Esophagus squamous epithelium (tissue), 5 donors: ENCODE measurements around the gene ARIH2. TPM values are rescaled to one million over a fixed set of nuclear protein-coding genes. Genes with fewer than 3 reads are reported as not detected.

Experiments used
- DNase-seq: peaks from one replicate; lab custom pipeline; 2025; lab: John Stamatoyannopoulos, UW
- H3K27ac ChIP-seq, 4 donors: fragments of 200-600 bp; sonication (generic); one replicate each; pipeline ENCODE4 v1.5.1; 2016 to 2019; ENCODE audit warnings: mild to moderate bottlenecking in 1 of 4
- H3K27me3 ChIP-seq, 4 donors: fragments of 200-600 bp; sonication (generic); 1 replicate in 3 of 4; 2 replicates in 1 of 4; pipeline versions ENCODE4 v1.5.1 to v1.6.0; 2017 to 2021; ENCODE audit warnings: antibody characterized with exemption in 1 of 4
- H3K36me3 ChIP-seq, 3 donors: fragments of 200-600 bp; sonication (generic); one replicate each; pipeline ENCODE4 v1.5.1; 2016 to 2019
- H3K4me1 ChIP-seq, 3 donors: fragments of 200-600 bp; sonication (generic); one replicate each; pipeline ENCODE4 v1.5.1; 2017 to 2019
- H3K4me3 ChIP-seq, 4 donors: fragments of 200-600 bp; sonication (generic); 1 replicate in 3 of 4; 2 replicates in 1 of 4; pipeline ENCODE4 v1.5.1; 2016 to 2019; ENCODE audit warnings: mild to moderate bottlenecking in 2 of 4, moderate library complexity in 1 of 4
- H3K9me3 ChIP-seq, 3 donors: fragments of 200-600 bp; sonication (generic); one replicate each; pipeline ENCODE4 v1.5.1; 2016 to 2019
- CTCF ChIP-seq, 6 experiments: fragments of 450-650 bp in 4 of 6; fragments of 200-600 bp in 2 of 6; sonication (generic) in 2 of 6; IDR thresholded peaks; one replicate each; pipeline ENCODE4 v1.5.1; 2016 to 2019; ENCODE audit warnings: antibody characterized with exemption in 6 of 6, mild to moderate bottlenecking in 4 of 6, moderate library complexity in 4 of 6
- POLR2A ChIP-seq, 4 donors: fragments of 450-650 bp; IDR thresholded peaks; one replicate each; pipeline ENCODE4 v1.6.1; 2017; ENCODE audit warnings: antibody characterized with exemption in 4 of 4, mild to moderate bottlenecking in 4 of 4, moderate library complexity in 3 of 4
- WGBS, 2 donors: methylation state at CpG; one replicate each; pipeline ENCODE4 v1.1.5; 2018; 5-methylcytosine and 5-hydroxymethylcytosine counted together
- intact Hi-C: fragments of 100-400 bp; cut with DNase I; formaldehyde crosslinking; loops from one replicate; pipeline ENCODE4 v1.15.0; 2022
- total RNA-seq, 4 donors: library from RNA; depleted of rRNA; stranded (reverse); fragments of >200 nt; gene quantifications; one replicate each; pipeline ENCODE4 v1.1.0, GENCODE V29; 2016
- donor health status: DM: yes; HTN: yes; CAD: no.

ARIH2 gene
- total RNA-seq, 4 donors from 2014 or later = 54.0 to 74.2 (median 71.3) TPM

GRCh38 chr3:48996640-48997039 lies 78.0 kb downstream of the ARIH2 start:
- WGBS, 2 donors = 75 to 95% methylated on average over 2 to 7 of the region's 8 CpGs
- Histone ChIP-seq H3K36me3 (peaks cover 0 to 32% (median 0%) of the 10 kb centered on the region in 3 donors), H3K4me3 (no peak overlapping the region), H3K4me1 (peaks cover 3 to 14% (median 6%) of the 10 kb centered on the region in 3 donors), H3K27me3 (no peaks in the 10 kb centered on the region), H3K27ac (no peak overlapping the region), H3K9me3 (no peaks in the 10 kb centered on the region)
- TF ChIP-seq POLR2A (IDR thresholded peaks at IDR 0.05) (no peak), CTCF (IDR thresholded peaks at IDR 0.05) (no peak)
- no peak for DNase-seq
- intact Hi-C loops = no loop called here

GRCh38 chr3:48997102-48997635 lies 78.5 kb downstream of the ARIH2 start:
- intact Hi-C loops = no loop called here
- Histone ChIP-seq H3K9me3 (no peaks in the 10 kb centered on the region), H3K4me3 (no peak overlapping the region), H3K27me3 (no peaks in the 10 kb centered on the region), H3K27ac (no peak overlapping the region), H3K4me1 (peaks cover 0 to 8% (median 1%) of the 10 kb centered on the region in 3 donors), H3K36me3 (peaks cover 0 to 32% (median 0%) of the 10 kb centered on the region in 3 donors)
- TF ChIP-seq CTCF (IDR thresholded peaks at IDR 0.05) = no peak
- TF ChIP-seq POLR2A (IDR thresholded peaks at IDR 0.05) = no peak
- no peak for DNase-seq
- WGBS, 2 donors = 100% methylated on average over 3 to 6 of the region's 8 CpGs

GRCh38 chr3:48997714-48998637 lies 79.3 kb downstream of the ARIH2 start:
- 80 to 83% methylated on average over 12 of the region's 20 CpGs for WGBS, 2 donors
- Histone ChIP-seq H3K36me3 (peaks cover 0 to 36% (median 0%) of the 10 kb centered on the region in 3 donors), H3K9me3 (no peaks in the 10 kb centered on the region), H3K4me3 (no peak overlapping the region), H3K4me1 (peaks cover 0 to under 1% (median 0%) of the 10 kb centered on the region in 3 donors), H3K27ac (no peak overlapping the region), H3K27me3 (no peaks in the 10 kb centered on the region)
- intact Hi-C loops = no loop called here
- no peak for DNase-seq
- TF ChIP-seq CTCF (IDR thresholded peaks at IDR 0.05) (no peak), POLR2A (IDR thresholded peaks at IDR 0.05) (no peak)

- DNase-seq = no peak
- H3K4me1 ChIP-seq = no peaks in the 10 kb centered on the region
- no peaks in the 10 kb centered on the region for H3K9me3 ChIP-seq
- no peak overlapping the region for H3K4me3 ChIP-seq
- no peaks in the 10 kb centered on the region for H3K27me3 ChIP-seq
- peaks cover 0 to 36% (median 0%) of the 10 kb centered on the region in 3 donors for H3K36me3 ChIP-seq
- TF ChIP-seq POLR2A (IDR thresholded peaks at IDR 0.05) = no peak
- no peak for TF ChIP-seq CTCF (IDR thresholded peaks at IDR 0.05)
- intact Hi-C loops = no loop called here
- H3K27ac ChIP-seq = no peak overlapping the region
- WGBS, 2 donors = 67% methylated on average over 1 of the region's 8 CpGs; no CpG with 5 or more reads in 1 of the 2 donors
Observed at GRCh38 chr3:48999085-48999858, 80.6 kb downstream of the ARIH2 start.
